IMR-90 (cell line): ENCODE measurements around the gene SCPEP1. TPM values are rescaled to one million over a fixed set of nuclear protein-coding genes. Genes with fewer than 3 reads are reported as not detected.

ENCODE experiments used
- ATAC-seq: fragments of 200-7000 bp; cut with Tn5 transposase; 2 replicates; pipeline ENCODE4 v1.9.1; 2020; ENCODE audit warnings: low read depth, mild to moderate bottlenecking, moderate library complexity
- BruUV-seq: library from RNA; stranded (reverse); fragments of 400-500 nt; replicated peaks from 2 replicates; lab custom pipeline; 2021; lab: Mats Ljungman, UMichigan
- CTCF ChIA-PET: fragments of 300-600 bp; formaldehyde crosslinking; extraction: SDS; loops from one replicate; lab custom pipeline; 2021; ENCODE audit warnings: antibody characterized with exemption; lab: Yijun Ruan, JAX
- POLR2A ChIA-PET: fragments of 300-600 bp; sonication (Branson Sonifier 250); formaldehyde crosslinking; loops from one replicate; lab custom pipeline; 2022; ENCODE audit warnings: antibody characterized with exemption; ENCODE audit not compliant: unreplicated experiment; lab: Charles Lee
- DNase-seq: peaks from one replicate; pipeline ENCODE4 v3.0.0; 2013
- H2AFZ ChIP-seq: replicated peaks from 2 replicates; pipeline ENCODE3; 2013; ENCODE audit warnings: low read length, mild to moderate bottlenecking; ENCODE audit not compliant: poor library complexity
- H2AK5ac ChIP-seq: 2 replicates; pipeline ENCODE4 v1.6.1; 2013; ENCODE audit warnings: low read depth, low read length, inconsistent platforms
- H2AK9ac ChIP-seq: replicated peaks from 2 replicates; pipeline ENCODE3; 2013; ENCODE audit warnings: mild to moderate bottlenecking, low read depth, low read length, moderate library complexity; ENCODE audit not compliant: poor library complexity
- H2BK120ac ChIP-seq: 2 replicates; pipeline ENCODE4 v1.6.1; 2013; ENCODE audit warnings: low read depth, low read length, inconsistent platforms
- H2BK15ac ChIP-seq: 3 replicates; pipeline ENCODE4 v1.6.1; 2013; ENCODE audit warnings: low read depth, low read length, inconsistent platforms
- H2BK20ac ChIP-seq: 2 replicates; pipeline ENCODE4 v1.6.1; 2013; ENCODE audit warnings: low read depth, mild to moderate bottlenecking, inconsistent platforms, low read length, moderate library complexity
- H2BK5ac ChIP-seq: 2 replicates; pipeline ENCODE4 v1.6.1; 2013; ENCODE audit warnings: mild to moderate bottlenecking, low read depth, low read length, inconsistent platforms; ENCODE audit not compliant: poor library complexity, severe bottlenecking
- H3K14ac ChIP-seq: replicated peaks from 2 replicates; pipeline ENCODE4 v1.6.1; 2013; ENCODE audit warnings: low read depth, low read length, inconsistent platforms
- H3K18ac ChIP-seq: 2 replicates; pipeline ENCODE4 v1.6.1; 2013; ENCODE audit warnings: low read depth, low read length, control low read depth
- H3K23ac ChIP-seq: 2 replicates; pipeline ENCODE4 v1.6.1; 2013; ENCODE audit warnings: low read depth, low read length, inconsistent platforms
- H3K27ac ChIP-seq: 2 replicates; pipeline ENCODE4 v1.5.1; 2013; ENCODE audit warnings: mild to moderate bottlenecking, control low read depth, low read length; ENCODE audit not compliant: insufficient read depth
- H3K27me3 ChIP-seq: 2 replicates; pipeline ENCODE4 v1.6.1; 2013; ENCODE audit warnings: low read length; ENCODE audit not compliant: control insufficient read depth, insufficient read depth
- H3K36me3 ChIP-seq: 2 replicates; pipeline ENCODE4 v1.6.1; 2013; ENCODE audit warnings: low read length, mixed read lengths; ENCODE audit not compliant: control insufficient read depth, insufficient read depth
- H3K4ac ChIP-seq: 2 replicates; pipeline ENCODE4 v1.6.1; 2013; ENCODE audit warnings: low read depth, low read length, inconsistent platforms
- H3K4me1 ChIP-seq: 2 replicates; pipeline ENCODE4 v1.6.1; 2013; ENCODE audit warnings: low read length, mixed read lengths; ENCODE audit not compliant: control insufficient read depth, insufficient read depth
- H3K4me2 ChIP-seq: 2 replicates; pipeline ENCODE4 v1.6.1; 2013; ENCODE audit warnings: low read depth, mild to moderate bottlenecking, control low read depth, low read length, moderate library complexity
- H3K4me3 ChIP-seq: 2 replicates; pipeline ENCODE4 v1.5.1; 2013; ENCODE audit warnings: low read depth, mild to moderate bottlenecking, control low read depth, low read length, moderate library complexity; ENCODE audit not compliant: insufficient read depth
- H3K56ac ChIP-seq: 2 replicates; pipeline ENCODE4 v1.6.1; 2013; ENCODE audit warnings: low read length, inconsistent platforms; ENCODE audit not compliant: insufficient read depth; ENCODE audit errors: extremely low read depth
- H3K79me1 ChIP-seq, 2 experiments: 2 replicates each; pipeline ENCODE4 v1.6.1; 2013; ENCODE audit warnings: low read length in 2 of 2, inconsistent platforms in 1 of 2, low read depth in 1 of 2
- H3K9ac ChIP-seq: 2 replicates; pipeline ENCODE4 v1.6.1; 2013; ENCODE audit warnings: low read depth, low read length, control low read depth
- H3K9me1 ChIP-seq: 2 replicates; pipeline ENCODE4 v1.6.1; 2013; ENCODE audit warnings: low read length, inconsistent platforms; ENCODE audit not compliant: insufficient read depth
- H3K9me3 ChIP-seq: 2 replicates; pipeline ENCODE4 v1.6.1; 2013; ENCODE audit warnings: low read length; ENCODE audit not compliant: control insufficient read depth, insufficient read depth
- H4K20me1 ChIP-seq: 2 replicates; pipeline ENCODE4 v1.6.1; 2013; ENCODE audit warnings: low read length, inconsistent platforms; ENCODE audit not compliant: insufficient read depth
- H4K5ac ChIP-seq: 2 replicates; pipeline ENCODE4 v1.6.1; 2013; ENCODE audit warnings: mild to moderate bottlenecking, low read depth, low read length, control low read depth
- H4K8ac ChIP-seq, 2 experiments: 2 replicates each; pipeline ENCODE4 v1.6.1; 2013; ENCODE audit warnings: low read depth in 2 of 2, low read length in 2 of 2, control low read depth in 1 of 2, inconsistent platforms in 1 of 2
- H4K91ac ChIP-seq: 2 replicates; pipeline ENCODE4 v1.6.1; 2013; ENCODE audit warnings: low read depth, low read length, inconsistent platforms; ENCODE audit not compliant: insufficient read depth
- BHLHE40 ChIP-seq: fragments of 150-350 bp; IDR thresholded peaks from 2 replicates; pipeline ENCODE4 v1.6.1; 2016; ENCODE audit warnings: mild to moderate bottlenecking, low read depth, low read length
- FOS ChIP-seq: fragments of 150-350 bp; IDR thresholded peaks from 2 replicates; pipeline ENCODE4 v1.6.1; 2016; ENCODE audit warnings: low read depth, low read length
- POLR2A ChIP-seq: IDR thresholded peaks from 2 replicates; pipeline ENCODE4 v1.6.1; 2012; ENCODE audit warnings: mild to moderate bottlenecking, low read depth, low read length
- WGBS, 2 experiments: methylation state at CpG; one replicate each; pipeline versions ENCODE4 v1.1.5 to v1.1.7; 2013; ENCODE audit warnings: missing lambda C conversion rate in 2 of 2; ENCODE audit not compliant: insufficient read length in 1 of 2; ENCODE audit errors: extremely low coverage in 2 of 2; 5-methylcytosine and 5-hydroxymethylcytosine counted together
- dilution Hi-C: fragments of 300-500 bp; cut with HindIII; formaldehyde crosslinking; loops from one replicate; pipeline ENCODE4 v1.14.3; 2018; ENCODE audit warnings: low sequenced_read_pairs; ENCODE audit not compliant: unreplicated experiment
- in situ Hi-C: fragments of 300-500 bp; cut with MboI; formaldehyde crosslinking; loops from 3 replicates; pipeline ENCODE4 v1.14.3; 2019; ENCODE audit warnings: low sequenced_read_pairs, inconsistent platforms, mixed read lengths
- intact Hi-C: fragments of 100-400 bp; cut with micrococcal nuclease; formaldehyde crosslinking; loops from 2 replicates; pipeline ENCODE4 v1.10.0; 2022
- polyA plus RNA-seq, 3 experiments: library from polyadenylated mRNA; depleted of rRNA; stranded (reverse); fragments of >200 nt; gene quantifications; 2 replicates each; pipeline ENCODE4 v1.2.3, GENCODE V29; 2012; ENCODE audit warnings: low replicate concordance in 1 of 3
- total RNA-seq: library from RNA; depleted of rRNA; stranded (reverse); fragments of >200 nt; gene quantifications from 2 replicates; pipeline ENCODE4 v1.2.3, GENCODE V29; 2012
- TF ChIP-seq, protein P1 (sequence below): fragments of 150-350 bp; IDR thresholded peaks from 2 replicates; pipeline ENCODE4 v1.6.1; 2016; ENCODE audit warnings: low read depth, mild to moderate bottlenecking, low read length, moderate library complexity, borderline replicate concordance

SCPEP1 gene
- total and polyA plus RNA-seq, 2 of the 4 experiments (the other 2 are of a cell fraction), result 16.5 to 32.1 TPM

DNA sequence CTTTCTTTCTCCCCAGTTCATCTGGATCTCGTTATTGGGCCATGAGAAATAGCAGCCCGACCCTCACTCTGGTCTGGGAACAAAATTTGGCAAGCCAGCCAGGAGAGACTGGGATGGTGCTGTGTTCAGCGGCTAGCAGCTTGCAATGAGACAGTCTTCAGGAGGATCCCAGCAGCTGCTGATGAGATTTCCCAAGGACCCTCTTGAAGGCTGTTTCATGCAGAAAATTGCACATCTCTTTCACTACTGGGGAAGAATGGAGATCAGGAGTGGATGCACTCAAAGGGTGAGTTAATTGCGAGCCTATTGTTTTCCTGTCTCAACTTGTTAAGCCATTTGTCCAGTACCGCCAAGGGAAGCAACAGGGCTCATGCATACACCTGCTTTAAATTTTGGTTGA is 11.6 kb upstream of the SCPEP1 start:
- in situ Hi-C loops (no loop called here), intact Hi-C loops (loop anchor here (10.0 kb wide), 1 partner anchor 1122 kb away; no protein-coding TSS in a partner anchor), dilution Hi-C loops (no loop called here)
- Histone ChIP-seq H3K14ac (no peak overlapping the region), H3K9ac (no peak overlapping the region), H3K9me3 (peaks cover 2% of the 10 kb centered on the region; the same call in 1 of the 2 replicates), H2BK20ac (no peak overlapping the region), H3K56ac (no peak overlapping the region), H3K4me1 (no peaks in the 10 kb centered on the region), H3K4me3 (no peak overlapping the region), H2AK9ac (no peak overlapping the region), H4K91ac (no peak overlapping the region), H4K20me1 (no peaks in the 10 kb centered on the region), H2BK120ac (no peak overlapping the region), H2AK5ac (no peak overlapping the region), H4K8ac (no peak overlapping the region), H3K27me3 (peaks cover 1% of the 10 kb centered on the region; the same call in 1 of the 2 replicates), H4K5ac (no peak overlapping the region), H3K18ac (no peak overlapping the region), H3K27ac (no peak overlapping the region), H2AFZ (no peak overlapping the region), H3K4ac (no peak overlapping the region), H3K36me3 (no peaks in the 10 kb centered on the region), H3K9me1 (no peaks in the 10 kb centered on the region), H2BK15ac (no peak overlapping the region), H3K79me1 (no peaks in the 10 kb centered on the region), H3K4me2 (no peak overlapping the region), H2BK5ac (no peak overlapping the region), H3K23ac (no peak overlapping the region)
- no peak for DNase-seq
- no peak for ATAC-seq
- 40% methylated on average over 1 of the region's 5 CpGs; no CpG with 5 or more reads in 1 of the 2 experiments for WGBS, 2 experiments
- ChIA-PET POLR2A (no interaction called here), CTCF (no interaction called here)
- TF ChIP-seq, protein P1, sequence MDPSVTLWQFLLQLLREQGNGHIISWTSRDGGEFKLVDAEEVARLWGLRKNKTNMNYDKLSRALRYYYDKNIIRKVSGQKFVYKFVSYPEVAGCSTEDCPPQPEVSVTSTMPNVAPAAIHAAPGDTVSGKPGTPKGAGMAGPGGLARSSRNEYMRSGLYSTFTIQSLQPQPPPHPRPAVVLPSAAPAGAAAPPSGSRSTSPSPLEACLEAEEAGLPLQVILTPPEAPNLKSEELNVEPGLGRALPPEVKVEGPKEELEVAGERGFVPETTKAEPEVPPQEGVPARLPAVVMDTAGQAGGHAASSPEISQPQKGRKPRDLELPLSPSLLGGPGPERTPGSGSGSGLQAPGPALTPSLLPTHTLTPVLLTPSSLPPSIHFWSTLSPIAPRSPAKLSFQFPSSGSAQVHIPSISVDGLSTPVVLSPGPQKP, result no peak
- no peak for TF ChIP-seq FOS
- no peak for TF ChIP-seq BHLHE40
- TF ChIP-seq POLR2A, result no peak
- no TSS peak for BruUV-seq
